Upper lobe of right lung (tissue), 1 donor: ENCODE data around the gene ENTREP3. TPM values are rescaled to one million over a fixed set of nuclear protein-coding genes. Genes with fewer than 3 reads are reported as not detected.

Experiments
- ATAC-seq: fragments of 200-7000 bp; cut with Tn5 transposase; one replicate; pipeline ENCODE4 v1.9.1; 2020; ENCODE audit warnings: mild to moderate bottlenecking, moderate library complexity
- DNase-seq: peaks from one replicate; pipeline ENCODE4 v3.0.0-alpha.2; 2020
- H3K27ac ChIP-seq: fragments of 200-600 bp; one replicate; pipeline ENCODE4 v1.8.0; 2022
- H3K27me3 ChIP-seq: fragments of 200-600 bp; one replicate; pipeline ENCODE4 v1.8.0; 2022; ENCODE audit warnings: mild to moderate bottlenecking
- H3K36me3 ChIP-seq: fragments of 200-600 bp; one replicate; pipeline ENCODE4 v1.8.0; 2022
- H3K4me1 ChIP-seq: fragments of 200-600 bp; one replicate; pipeline ENCODE4 v1.8.0; 2022
- H3K4me3 ChIP-seq: fragments of 200-600 bp; one replicate; pipeline ENCODE4 v1.8.0; 2022; ENCODE audit warnings: mild to moderate bottlenecking
- H3K9me3 ChIP-seq: fragments of 200-600 bp; one replicate; pipeline ENCODE4 v1.8.0; 2022
- intact Hi-C: fragments of 100-400 bp; cut with DNase I; formaldehyde crosslinking; loops from one replicate; pipeline ENCODE4 v1.11.0; 2022
- total RNA-seq: library from RNA; stranded (reverse); fragmentation: NEBNext Ultra II Directional; extraction: Animal tissue kit (Norgen Biotek cat#: 25700); gene quantifications from one replicate; pipeline ENCODE4 v1.2.1, GENCODE V29; 2021
- TF ChIP-seq, protein P1 (sequence below): fragments of 200-600 bp; IDR thresholded peaks from one replicate; pipeline ENCODE4 v1.8.0; 2022; ENCODE audit warnings: antibody characterized with exemption
- donor health status: DM: no; HTN: yes; CAD: no; lungs with severe emphysema.

Gene ENTREP3
- total RNA-seq, 1 donor from 2014 or later = 27.8 TPM

DNA sequence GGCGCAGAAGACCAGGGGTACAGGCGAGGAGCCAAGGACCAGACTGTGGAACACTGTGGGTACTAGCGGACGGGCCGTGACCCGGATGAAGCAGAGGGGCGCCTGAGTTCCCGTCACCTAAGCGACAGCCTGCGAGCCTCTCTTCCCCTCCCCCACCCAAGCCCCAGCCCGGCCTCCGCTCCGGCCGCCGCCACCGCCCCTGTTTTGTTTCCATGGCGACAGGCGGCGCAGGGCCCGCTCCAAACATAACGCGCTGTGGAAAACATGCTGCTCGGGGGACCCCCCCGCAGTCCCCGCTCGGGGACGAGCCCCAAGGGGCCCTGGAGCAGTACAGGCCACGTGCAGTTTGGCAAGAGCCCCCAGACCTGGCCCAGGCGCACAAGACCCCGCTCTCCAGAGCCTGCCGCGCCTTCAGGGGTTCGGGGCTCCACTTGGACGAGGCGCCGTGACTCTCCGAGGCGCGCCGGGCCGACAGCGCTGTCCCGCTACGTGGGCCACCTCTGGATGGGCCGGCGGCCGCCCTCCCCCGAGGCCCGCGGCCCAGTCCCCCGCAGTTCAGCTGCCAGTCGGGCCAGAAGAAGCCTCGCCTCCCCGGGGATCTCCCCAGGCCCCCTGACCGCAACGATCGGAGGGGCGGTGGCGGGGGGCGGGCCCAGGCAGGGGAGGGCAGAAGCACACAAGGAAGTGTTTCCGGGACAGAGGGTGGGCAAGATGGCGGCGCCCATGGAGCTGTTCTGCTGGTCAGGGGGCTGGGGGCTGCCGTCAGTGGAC is 46.6 kb downstream of the ENTREP3 start, which contains the start of gene MTX1:
MTX1 (plus strand) TSS at position 155 of the 771 bp plus-strand sequence; CDS start at position 265, 110 bp downstream.
- TF ChIP-seq, protein P1, sequence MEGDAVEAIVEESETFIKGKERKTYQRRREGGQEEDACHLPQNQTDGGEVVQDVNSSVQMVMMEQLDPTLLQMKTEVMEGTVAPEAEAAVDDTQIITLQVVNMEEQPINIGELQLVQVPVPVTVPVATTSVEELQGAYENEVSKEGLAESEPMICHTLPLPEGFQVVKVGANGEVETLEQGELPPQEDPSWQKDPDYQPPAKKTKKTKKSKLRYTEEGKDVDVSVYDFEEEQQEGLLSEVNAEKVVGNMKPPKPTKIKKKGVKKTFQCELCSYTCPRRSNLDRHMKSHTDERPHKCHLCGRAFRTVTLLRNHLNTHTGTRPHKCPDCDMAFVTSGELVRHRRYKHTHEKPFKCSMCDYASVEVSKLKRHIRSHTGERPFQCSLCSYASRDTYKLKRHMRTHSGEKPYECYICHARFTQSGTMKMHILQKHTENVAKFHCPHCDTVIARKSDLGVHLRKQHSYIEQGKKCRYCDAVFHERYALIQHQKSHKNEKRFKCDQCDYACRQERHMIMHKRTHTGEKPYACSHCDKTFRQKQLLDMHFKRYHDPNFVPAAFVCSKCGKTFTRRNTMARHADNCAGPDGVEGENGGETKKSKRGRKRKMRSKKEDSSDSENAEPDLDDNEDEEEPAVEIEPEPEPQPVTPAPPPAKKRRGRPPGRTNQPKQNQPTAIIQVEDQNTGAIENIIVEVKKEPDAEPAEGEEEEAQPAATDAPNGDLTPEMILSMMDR = no peak
- intact Hi-C loops = no loop called here

DNA sequence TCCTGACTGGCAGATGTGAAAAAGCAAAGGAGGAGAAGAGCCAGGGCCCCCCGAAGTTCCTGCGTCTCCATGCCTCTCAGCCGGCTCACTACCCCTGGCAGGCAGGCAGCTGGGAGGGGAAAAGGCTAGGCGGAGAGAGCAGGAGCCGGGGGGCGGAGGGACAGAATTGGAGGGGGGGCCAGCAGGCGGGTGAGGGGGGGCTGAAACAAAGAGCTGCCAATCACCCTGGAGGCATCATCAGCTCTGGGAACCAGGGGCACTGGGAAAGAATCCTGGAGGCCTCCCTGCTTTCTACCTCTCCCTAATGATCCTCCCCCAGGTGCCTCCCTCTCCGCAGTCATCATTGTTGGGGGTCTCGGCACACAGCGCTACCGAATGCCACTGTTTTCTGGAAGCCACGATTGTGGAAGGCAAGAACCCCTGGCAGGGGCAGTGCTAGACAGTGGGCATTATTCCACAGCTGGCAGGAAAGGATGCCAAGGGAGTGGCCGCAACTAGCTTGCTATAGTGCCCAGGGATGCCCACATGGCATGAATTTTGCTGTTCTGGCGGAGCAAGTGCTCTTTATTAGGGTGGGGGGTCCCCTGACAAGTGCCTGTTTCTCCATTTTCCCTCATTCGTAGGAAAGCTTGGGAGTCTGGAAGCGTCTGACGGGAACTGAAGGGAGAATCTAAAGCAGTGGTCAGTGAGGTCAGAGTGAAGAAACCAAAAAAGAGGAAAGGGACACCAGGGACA is 47.3 kb downstream of the ENTREP3 start, which contains the start of gene THBS3:
THBS3 (minus strand) TSS at position 92 of the 735 bp plus-strand sequence; CDS start at position 71, 21 bp downstream.
- no peaks in the 10 kb centered on the region for H3K9me3 ChIP-seq
- intact Hi-C loops = no loop called here
- DNase-seq (no peak), ATAC-seq (no peak)
- peak within 1 kb of the TSS; percentile 90 for H3K4me3 ChIP-seq
- TF ChIP-seq, protein P1 = no peak
- peaks cover 28% of the 10 kb centered on the region for H3K4me1 ChIP-seq
- H3K27ac ChIP-seq = peak within 1 kb of the TSS; percentile 100
- H3K36me3 ChIP-seq = no peaks in the 10 kb centered on the region
- no peaks in the 10 kb centered on the region for H3K27me3 ChIP-seq

More for the DNA sequence above, 46.6 kb downstream of the ENTREP3 start, which contains the start of gene MTX1:
- Histone ChIP-seq H3K9me3 (no peaks in the 10 kb centered on the region), H3K27me3 (no peaks in the 10 kb centered on the region), H3K4me1 (peaks cover 28% of the 10 kb centered on the region), H3K27ac (peak within 1 kb of the TSS; percentile 100), H3K4me3 (peak within 1 kb of the TSS; percentile 90), H3K36me3 (no peaks in the 10 kb centered on the region)
- DNase-seq (peak; percentile 94), ATAC-seq (peak; percentile 88)

DNA sequence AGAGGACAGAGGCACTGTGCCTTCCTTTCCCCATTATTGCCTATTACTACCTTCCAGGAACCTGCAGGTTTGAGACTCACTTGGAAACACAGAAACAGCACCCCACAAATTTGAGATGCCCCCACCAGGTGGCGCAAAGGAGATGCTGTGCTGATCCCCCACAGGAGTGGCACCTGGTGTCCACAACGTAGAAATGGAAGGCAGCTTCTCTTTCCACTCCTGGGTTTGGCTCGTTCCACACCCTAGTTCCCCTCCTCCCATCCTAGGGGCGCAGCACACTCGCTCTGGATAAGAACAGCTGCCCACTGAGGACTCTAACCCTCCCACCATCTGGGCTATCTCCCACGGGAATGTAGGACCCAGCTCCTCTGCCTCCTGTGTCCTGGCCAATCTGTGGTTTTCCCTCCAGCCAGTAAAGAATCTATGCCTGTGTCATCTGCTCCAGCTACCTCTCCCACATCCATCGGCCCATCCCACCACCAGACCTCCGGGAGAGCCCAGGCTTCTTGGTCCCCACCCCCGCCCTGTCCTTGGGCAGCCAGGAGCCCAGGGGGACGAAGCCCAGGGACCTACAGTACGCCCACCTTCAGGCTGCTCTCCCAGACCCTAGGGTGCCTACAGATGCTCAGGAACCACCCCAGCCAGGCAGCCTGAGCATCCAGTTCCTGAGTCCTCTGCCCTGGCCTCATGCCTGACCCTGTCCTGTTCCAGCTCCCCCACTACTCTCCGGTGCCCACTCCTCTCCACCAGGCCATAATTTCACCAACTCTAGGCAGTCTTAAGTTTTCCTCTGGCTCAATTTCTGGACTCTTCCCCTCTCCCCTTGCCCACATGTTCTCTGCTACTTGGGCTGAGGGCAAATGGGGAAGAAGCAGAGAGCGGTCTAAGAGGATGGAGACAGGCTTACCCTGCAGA is 48.1 kb downstream of the ENTREP3 start:
- TF ChIP-seq, protein P1 = peak; percentile 84
- H3K4me1 ChIP-seq = peaks cover 28% of the 10 kb centered on the region
- intact Hi-C loops = no loop called here
- H3K36me3 ChIP-seq = no peaks in the 10 kb centered on the region
- DNase-seq (peak; percentile 90), ATAC-seq (peak; percentile 62)
- H3K4me3 ChIP-seq = no peak overlapping the region
- no peaks in the 10 kb centered on the region for H3K27me3 ChIP-seq
- H3K9me3 ChIP-seq = no peaks in the 10 kb centered on the region
- H3K27ac ChIP-seq = peak overlapping the region; percentile 100

DNA sequence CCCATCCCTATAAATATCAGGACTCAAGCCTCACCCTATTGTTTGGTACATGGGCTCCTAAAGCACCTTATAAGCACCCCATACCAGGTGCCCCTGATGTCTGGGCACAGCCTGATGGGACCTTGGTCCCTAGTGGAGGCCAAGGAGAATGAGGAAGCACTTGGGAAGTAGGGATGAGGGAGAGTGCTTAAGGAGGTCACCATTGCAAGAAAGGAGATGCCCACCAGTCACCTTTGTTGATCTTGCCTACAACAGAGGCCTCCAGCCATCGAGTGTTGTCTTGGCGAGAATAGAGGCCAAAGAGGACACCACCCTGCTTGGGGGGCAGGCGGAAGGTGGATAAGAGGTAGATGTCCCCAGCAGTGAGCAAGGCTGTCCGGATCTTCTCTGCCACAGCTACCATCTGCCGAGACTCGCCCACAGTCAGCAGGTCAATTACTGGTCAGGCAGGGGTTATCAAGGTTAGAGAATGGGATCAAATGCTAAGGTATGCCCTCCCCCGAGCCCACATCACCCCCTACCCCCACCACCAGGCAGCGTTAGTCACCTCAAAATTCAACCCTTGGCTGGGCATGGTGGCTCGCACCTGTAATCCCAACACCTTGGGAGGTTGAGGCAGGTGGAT is 49.2 kb downstream of the ENTREP3 start:
- Histone ChIP-seq H3K36me3 (no peaks in the 10 kb centered on the region), H3K27me3 (no peaks in the 10 kb centered on the region), H3K4me3 (no peak overlapping the region), H3K9me3 (no peaks in the 10 kb centered on the region), H3K4me1 (peaks cover 28% of the 10 kb centered on the region), H3K27ac (no peak overlapping the region)
- DNase-seq = no peak
- TF ChIP-seq, protein P1 = no peak
- intact Hi-C loops = no loop called here
- no peak for ATAC-seq

DNA sequence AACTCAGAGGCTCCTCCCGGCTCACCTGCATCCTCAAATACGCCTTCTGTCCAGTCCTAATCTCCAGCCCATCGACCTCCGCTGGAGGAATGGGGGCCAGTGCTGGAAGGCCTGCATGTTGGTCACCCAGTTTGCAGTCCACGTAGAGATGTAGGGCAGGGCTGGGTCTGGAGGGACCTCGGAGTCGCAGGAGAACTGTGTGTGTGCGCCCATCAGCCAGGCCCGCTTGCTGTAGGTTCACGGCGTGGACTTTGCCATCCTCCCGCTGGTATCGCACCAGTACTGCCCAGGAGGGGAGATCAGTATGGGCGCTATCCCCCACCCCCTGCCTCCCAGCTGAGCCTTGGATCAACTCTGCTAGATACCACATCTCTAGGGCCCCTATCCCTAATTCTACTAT is 50.2 kb downstream of the ENTREP3 start:
- no peaks in the 10 kb centered on the region for H3K36me3 ChIP-seq
- ATAC-seq = no peak
- H3K27ac ChIP-seq = no peak overlapping the region
- TF ChIP-seq, protein P1 = no peak
- DNase-seq = no peak
- intact Hi-C loops = no loop called here
- no peaks in the 10 kb centered on the region for H3K9me3 ChIP-seq
- no peaks in the 10 kb centered on the region for H3K27me3 ChIP-seq
- peaks cover 26% of the 10 kb centered on the region for H3K4me1 ChIP-seq
- H3K4me3 ChIP-seq = no peak overlapping the region
